ENCODE measurements around the gene MICOS13.

- TF ChIP-seq CTCF (IDR thresholded peaks at IDR 0.05; ENCODE audit: insufficient read depth, low read depth, low read length) = no peak
- TF ChIP-seq EZH2 (IDR thresholded peaks at IDR 0.05; ENCODE audit: insufficient read depth, low read length) = no peak
Observed at GRCh38 chr19:5648464-5648863, 31.9 kb downstream of the MICOS13 start.

Data from astrocyte (in vitro differentiated cells and primary cell).